RCC 7860 (cell line): ENCODE measurements around the gene OSM.

ENCODE experiments used
- DNase-seq: peaks from one replicate; pipeline ENCODE4 v3.0.0-alpha.2; 2015; ENCODE audit warnings: low spot score
- FAIRE-seq: peaks from 2 replicates; lab custom pipeline; 2012; peaks lifted over from hg19 to GRCh38; lab: Jason Lieb, UNC

Gene OSM

GRCh38 chr22:30285846-30286200 lies 19.2 kb upstream of the OSM start:
- FAIRE-seq (no peak), DNase-seq (no peak)

- DNase-seq (no peak), FAIRE-seq (no peak)
Observed at GRCh38 chr22:30285176-30285845, 18.7 kb upstream of the OSM start.

- FAIRE-seq (no peak), DNase-seq (no peak)
Observed at GRCh38 chr22:30284666-30285065, 18.0 kb upstream of the OSM start.

DNA sequence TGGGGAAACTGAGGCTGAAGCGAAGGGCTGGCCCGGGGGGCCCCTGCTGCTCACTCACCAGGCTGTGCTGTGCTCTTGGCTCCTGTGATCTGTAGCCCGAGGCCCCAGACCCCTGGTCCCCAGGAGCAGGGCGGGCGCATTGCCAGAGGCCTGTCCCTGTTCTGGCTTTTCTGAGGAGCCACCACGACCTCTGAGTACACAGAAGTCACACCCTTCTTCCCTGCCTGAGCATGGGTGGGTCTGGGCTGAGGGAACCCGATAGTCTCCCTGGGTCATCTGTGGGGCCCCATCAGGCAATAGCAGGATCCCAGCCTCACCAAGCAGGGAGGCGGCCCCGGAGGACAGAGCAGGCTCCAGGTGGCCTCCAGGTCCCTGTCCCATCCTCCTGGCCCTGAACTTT lies 17.5 kb upstream of the OSM start:
- DNase-seq = no peak
- no peak for FAIRE-seq

- FAIRE-seq (no peak), DNase-seq (no peak)
Observed at GRCh38 chr22:30283342-30283741, 16.7 kb upstream of the OSM start.

GRCh38 chr22:30282616-30283046 lies 16.0 kb upstream of the OSM start:
- FAIRE-seq (no peak), DNase-seq (no peak)

GRCh38 chr22:30280505-30280904 lies 13.9 kb upstream of the OSM start:
- DNase-seq = no peak
- FAIRE-seq = no peak

- DNase-seq = no peak
- no peak for FAIRE-seq
Observed at GRCh38 chr22:30279932-30280331, 13.3 kb upstream of the OSM start.

DNA sequence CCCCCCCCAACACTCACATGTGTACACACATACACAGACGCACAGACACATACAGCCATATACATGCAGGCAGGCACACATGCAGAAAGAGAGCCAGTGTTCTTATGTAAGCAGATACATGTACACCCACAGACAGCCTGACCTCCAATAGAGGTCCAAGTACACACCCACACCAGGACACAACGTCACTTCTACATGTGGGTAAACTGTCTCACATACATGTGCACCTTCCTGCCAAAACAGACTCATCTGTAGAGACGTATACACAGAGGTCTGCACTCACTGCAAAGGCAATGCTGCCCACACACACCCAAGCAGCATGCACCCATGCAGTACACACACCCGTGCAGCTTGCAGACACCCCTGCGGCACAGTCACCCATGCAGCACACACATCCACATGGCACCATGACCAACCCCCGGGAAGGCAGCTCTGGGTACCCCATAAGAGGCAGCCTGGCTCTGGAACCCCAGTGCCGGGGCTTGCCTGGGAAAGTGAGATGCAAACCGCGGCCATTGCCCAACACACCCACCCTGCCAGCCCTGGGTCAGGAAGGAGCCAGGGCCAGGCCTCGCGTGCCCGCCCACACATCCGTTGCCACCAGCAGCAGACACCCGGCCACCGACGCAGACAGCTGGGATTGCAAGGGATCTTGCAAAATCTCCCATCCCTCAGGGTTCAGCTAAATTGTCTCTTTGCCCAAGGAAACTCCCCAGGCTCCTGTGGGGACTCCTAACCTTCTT lies 12.6 kb upstream of the OSM start:
- DNase-seq (no peak), FAIRE-seq (no peak)

DNA sequence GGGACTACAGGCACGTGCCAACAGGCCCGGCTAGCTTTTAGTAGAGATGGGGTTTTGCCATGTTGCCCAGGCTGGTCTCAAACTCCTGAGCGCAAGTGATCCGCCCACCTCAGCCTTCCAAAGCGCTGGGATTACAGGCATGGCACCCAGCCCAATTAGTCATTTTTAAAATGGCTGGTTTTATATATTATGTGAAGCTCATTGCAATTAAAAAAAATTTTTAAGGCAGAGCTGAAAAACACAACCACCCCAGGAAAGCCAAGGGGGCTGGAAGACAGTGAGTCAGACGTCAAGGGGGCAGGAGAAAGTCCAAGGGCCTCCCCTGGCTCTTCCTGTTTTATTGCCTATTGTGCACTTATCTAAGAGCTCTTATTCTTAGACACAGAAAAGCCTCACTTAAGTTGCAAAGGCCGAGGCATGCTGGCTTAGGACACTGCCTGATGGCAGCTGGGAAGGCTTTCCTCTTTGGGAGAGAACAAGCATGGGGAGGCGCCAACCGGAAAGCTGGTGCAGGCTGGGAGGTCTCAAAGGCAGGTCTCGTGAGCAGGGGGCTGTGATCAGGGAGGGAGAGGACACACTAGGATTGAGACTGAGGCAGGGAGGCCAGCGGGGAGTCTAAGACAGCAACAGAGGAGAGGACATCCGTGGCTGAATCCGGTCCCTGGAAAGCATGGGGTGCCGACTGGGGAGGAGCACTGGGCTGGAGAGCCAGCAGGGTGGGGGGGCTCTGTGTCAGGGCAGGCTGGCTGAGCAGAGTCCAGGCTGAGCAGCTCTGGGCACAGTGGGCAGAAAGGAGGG lies 11.1 kb upstream of the OSM start:
- DNase-seq = peak; percentile 45
- peak; percentile 50 for FAIRE-seq

DNA sequence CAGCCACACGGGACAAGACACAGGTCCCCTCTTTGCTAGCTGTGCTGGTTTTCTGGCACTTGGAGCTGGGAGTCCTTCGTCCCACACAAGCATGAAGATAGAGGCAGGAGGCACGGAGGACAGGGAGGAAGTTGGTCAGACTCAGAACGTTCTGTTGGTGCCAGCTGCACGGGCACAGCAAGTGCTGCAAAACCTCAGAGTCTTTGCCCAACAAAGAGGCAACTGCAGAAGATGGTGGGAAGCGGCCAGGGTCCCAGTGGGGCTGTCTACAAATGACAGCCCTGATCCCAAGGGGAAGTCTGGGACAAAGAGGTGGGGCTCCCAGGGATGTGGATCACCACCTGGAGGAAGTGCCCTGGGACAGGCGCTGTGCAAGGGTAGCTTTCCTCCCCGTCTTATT lies 9.4 kb upstream of the OSM start:
- FAIRE-seq (no peak), DNase-seq (no peak)

DNA sequence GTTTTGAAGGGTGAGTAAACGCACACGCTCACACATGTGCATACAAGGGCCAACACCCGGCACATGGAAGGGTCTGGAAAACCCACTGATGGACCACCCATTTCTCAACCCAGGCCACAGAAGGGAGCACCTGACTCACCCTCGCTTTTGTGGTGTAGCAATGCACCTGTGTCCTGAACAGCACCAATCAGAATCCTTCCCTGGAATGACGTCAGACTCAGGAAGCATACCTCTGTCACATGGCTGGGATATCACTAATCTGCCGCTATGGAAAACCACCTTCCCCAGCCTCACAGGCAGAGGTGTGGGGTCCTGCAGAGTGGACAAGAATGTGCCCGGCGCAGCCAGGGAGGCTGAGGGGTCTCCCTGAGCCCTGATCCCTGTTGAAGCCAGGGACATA lies 9.0 kb upstream of the OSM start:
- FAIRE-seq (no peak), DNase-seq (no peak)

DNA sequence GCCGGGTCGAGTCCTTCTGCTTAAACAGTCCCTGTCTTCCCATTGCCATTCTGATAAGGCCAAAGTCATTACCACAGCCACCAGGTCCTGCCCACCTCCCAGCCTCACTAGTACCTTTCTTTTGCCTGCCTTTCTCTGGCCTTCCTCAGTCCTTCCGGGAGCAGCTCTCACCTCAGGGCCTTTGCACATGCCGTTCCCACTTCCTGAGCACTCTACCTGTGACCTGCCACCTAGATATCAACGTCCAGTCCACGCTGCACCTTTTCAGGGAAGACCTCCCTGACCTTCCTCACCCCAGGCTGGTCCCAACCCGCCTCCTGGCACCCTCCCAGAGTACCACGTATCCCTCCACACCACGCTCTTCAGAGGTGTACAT lies 7.8 kb upstream of the OSM start:
- FAIRE-seq = no peak
- no peak for DNase-seq

DNA sequence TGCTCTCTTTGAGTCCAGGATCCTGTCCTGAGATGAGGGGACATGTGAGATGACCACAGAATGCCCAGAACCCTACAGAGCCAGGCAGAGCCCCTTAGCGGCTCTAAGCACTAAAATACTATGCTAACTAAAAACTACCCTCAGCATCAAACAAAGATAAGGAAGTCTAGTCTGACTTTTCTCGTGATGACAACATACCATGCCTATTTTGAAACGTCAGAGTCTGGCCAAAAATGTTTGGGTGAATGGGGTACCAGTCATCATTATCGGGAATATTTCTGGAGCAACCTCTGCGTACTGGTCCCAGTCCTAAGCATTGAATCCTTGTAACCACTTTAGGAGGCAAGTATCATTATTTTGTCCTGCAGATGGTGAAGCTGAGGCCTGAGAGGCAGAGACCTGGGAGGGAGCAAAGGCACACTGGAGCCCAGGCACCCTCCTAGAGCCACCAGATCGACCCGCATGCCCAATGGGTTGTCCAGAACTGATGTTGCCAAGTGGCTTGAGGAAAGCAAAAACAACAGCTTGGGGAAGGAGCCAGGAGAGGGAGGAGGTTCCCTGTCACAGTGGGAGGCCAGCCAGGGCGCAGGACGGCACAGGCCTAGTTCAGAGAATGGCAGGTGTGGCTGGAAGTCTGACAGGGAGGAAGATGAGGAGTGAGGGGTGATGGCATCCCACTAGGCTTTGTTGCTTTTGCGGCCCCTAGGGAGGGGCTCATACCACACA lies 7.2 kb upstream of the OSM start:
- no peak for FAIRE-seq

GRCh38 chr22:30272781-30273601 lies 6.3 kb upstream of the OSM start:
- DNase-seq (no peak), FAIRE-seq (no peak)

More for the DNA sequence above, 7.2 kb upstream of the OSM start:
- no peak for DNase-seq

- FAIRE-seq (no peak), DNase-seq (peak; percentile 42)
Observed at GRCh38 chr22:30270832-30271231, 4.2 kb upstream of the OSM start.

GRCh38 chr22:30268331-30268730 lies 1.7 kb upstream of the OSM start:
- no peak for FAIRE-seq
- DNase-seq = no peak

DNA sequence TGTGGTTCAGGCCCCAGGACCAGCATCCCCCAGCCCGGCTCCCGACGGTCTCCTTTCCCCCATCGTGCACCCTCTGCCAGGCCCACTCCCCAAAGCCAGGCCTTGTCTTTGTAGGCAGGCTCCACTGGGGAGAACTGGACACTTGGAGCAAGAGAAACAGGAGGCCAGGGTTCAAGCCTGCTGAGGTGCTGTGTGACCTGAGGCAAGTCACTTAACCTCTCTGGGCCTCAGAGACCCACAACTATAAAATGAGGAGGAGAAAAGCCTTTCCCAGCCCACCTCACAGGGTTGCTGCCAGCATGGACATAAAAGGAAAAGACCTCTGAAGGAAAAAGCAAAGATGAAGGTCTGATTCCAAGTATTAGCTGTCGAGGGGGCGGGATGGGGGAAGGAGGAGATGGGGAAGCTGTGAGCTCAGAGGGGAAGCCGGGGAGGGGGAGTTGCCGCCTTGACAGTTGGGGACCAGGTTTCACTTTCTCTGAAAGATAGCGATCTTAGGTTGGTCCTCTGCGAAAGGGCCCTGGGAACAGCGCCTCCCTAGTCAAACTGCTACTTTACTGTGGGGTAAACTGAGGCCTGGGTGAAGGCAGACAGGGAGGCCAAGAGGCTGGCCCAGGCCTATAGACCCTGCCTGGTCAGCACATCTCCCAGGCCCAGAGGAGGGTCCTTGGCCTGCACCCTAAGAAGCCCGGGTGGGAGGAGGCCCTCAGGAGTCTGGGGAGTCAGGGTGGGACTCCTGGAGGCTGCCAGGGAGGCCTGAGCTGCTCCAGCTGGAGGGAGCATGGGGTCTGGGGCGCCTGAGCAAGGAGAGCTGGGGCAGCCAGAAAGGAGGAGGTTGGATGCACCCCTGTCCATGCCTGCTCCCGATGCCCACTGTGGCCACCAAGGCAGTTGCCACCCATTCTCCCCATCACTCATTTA lies 991 bp upstream of the OSM start:
- FAIRE-seq (no peak), DNase-seq (no peak)

GRCh38 chr22:30265823-30266444 lies 717 bp downstream of the OSM start:
- FAIRE-seq (no peak), DNase-seq (no peak)
